GM19468 (cell line): ENCODE data around the gene SRSF7.
"Not testable (repeated sequence)": the region's sequence is repeated elsewhere in the genome, so short reads cannot be mapped to it uniquely, and the experiment has no call there.

Experiments
- ATAC-seq: cut with Tn5 transposase; IDR thresholded peaks from one replicate; pipeline ENCODE4 v1.9.1; 2021; ENCODE audit warnings: mild to moderate bottlenecking, moderate library complexity, moderate number of reproducible peaks; ENCODE audit not compliant: unreplicated experiment; ENCODE audit errors: extremely low read depth

SRSF7 gene

DNA sequence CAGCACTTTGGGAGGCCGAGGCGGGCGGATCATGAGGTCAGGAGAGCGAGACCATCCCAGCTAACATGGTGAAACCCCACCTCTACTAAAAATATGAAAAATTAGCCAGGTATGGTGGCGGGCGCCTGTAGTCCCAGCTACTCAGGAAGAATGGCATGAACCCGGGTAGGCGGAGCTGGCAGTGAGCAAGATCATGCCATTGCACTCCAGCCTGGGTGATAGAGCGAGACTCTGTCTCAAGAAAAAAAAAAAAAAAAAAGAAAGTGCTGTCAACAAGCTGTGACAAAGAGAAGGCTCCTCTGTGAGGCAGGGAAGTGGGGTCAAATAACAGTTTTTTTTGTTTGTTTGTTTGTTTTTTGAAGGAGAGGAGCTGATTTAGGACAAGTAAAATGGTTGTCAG is 42.7 kb downstream of the SRSF7 start:
- ATAC-seq: not testable (repeated sequence)

DNA sequence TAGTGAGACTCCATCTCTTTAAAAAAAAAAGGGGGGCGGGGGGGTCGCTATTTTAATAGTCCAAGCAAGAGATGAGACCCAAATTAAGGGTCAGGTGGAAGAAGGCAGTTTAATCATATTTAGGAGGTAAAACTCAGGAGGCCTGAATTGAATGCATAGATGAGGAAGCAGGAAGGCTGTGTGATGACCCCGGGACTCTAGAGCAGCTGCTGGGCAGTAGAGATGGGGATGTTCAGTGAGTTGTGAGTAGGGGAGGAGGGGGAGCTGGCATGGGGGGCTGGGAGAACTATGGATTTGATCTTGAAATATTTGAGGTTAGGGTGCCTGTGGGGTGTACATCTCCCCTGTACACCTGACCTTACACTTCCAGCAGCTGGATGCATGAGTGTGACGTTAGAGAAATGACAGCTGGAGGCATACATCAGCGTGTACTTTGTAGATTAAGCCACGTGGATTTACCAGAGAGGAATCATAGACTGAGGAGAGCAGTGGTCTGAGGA is 44.3 kb downstream of the SRSF7 start:
- ATAC-seq: no peak

DNA sequence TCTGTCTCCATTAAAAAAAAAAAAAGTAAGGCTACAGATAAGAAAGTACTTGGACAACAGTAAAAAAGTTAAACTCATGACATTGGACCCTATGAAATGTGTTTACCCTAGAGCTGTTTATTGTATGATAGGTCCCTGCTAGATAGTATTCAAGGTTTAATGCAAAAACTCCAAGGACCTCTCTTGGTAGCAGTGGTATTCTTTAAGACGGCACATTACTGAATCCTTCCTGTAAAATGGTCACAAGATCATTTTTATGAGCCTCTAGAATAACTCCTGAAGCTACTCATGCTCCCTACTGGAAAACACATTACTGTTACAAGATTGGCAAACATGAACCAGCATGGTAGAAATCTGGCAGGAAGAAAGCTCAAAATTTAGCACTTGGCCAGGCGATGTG is 46.5 kb downstream of the SRSF7 start:
- ATAC-seq: no peak

DNA sequence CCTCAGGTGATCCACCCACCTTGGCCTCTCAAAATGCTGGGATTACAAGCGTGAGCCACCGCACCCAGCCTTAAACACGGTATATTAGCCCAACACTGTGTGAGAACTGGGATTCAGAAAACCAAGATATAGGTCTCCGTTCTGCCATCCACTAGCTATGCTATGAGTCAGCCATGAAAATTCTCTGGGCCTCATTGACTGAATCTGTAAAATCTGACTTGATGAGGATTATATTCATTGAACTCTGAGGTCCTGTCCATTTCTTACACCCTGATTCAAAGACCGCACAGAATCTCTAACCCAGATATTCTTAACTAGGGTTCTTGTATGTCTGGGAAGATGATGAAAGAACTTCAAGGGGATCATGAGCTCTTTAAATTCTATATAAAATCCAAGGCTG is 47.8 kb downstream of the SRSF7 start:
- not testable (repeated sequence) for ATAC-seq

DNA sequence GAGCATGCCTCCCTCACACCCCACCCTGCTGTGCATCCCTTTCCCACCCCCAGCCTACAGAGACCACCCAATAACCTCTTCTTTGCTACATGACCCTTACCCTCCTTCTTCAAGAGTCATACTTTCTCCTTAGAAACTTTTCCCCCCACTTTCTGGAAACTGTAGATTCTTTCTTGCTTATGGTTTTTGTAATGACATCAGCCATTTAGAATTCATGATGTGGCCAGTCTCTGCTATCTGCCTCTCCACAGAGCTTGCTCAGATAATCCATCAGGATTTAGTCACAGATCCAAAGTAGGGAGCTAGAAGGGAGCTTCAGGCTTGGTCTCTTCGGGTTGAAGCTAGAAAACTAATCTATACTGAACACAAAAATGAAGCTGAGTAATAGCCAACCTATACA is 48.7 kb downstream of the SRSF7 start:
- no peak for ATAC-seq

DNA sequence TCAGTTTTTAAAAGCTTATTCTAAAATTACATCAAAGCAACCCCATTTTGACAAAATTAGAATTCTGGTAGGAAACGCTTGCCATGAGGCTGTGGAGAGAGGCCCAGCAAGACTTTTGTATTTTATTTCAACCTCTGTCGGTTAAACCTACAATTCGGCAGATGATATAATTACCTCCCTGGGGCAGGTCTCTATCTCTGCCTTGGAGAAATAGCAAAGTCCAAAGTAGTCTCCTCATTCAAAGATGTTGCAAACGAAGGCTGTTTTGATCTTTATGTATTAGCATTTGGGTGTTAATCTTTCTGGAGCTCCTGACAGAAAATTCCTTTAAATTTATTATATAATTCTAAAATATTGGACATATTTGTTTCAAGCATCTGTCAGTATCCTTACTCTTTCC is 49.6 kb downstream of the SRSF7 start:
- no peak for ATAC-seq

DNA sequence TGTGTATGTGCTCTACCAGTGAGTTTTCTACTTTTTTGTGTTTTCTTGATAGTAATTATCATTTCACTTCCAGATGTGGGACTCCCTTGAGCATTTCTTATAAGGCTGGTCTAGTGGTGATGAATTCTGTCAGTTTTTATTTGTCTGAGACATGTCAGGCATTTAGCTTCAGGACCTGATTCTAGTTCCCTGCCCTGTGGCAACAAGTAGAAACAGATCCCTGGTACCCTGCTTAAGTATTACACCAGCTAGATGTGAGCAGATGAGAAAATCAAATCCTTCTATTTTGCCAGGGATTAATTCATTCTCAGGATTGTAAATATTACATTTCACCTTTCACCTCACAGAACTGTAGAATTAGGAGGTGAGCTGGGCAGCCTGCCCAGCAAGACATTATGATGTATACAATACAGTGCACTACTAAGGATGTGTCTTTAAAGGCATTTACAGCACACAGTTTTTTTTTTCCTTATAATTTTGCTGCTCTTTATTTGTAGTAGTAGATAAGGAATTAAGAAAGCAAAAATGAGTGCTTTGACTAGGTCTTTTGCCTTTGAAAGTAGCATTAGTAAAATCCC is 50.2 kb downstream of the SRSF7 start:
- ATAC-seq: no peak

DNA sequence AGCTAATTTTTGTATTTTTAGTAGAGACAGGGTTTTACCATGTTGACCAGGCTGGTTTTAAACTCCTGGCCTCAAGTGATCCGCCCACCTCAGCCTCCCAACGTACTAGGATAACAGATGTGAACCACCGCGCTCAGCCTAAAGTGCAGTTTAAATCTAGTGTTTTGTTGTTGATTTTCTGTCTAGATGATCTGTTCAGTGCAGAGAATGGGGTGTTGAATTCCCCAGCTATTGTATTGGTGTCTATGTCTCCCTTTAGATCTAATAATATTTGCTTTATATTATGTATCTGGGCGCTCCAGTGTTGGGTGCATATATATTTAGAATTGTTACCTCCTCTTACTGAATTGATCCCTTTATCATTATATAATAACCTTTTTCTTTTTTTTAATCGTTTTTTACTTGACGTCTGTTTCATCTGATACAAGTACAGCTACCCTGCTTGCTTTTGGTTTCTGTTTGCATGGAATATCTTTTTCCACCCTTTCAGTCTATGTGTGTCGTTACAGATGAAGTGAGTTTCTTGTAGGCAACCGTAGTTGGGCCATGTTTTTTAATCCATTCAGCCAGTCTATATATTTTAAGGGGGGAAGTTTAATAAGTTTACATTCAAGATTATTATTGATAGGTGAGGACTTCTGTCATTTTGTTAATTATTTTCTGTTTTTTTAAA is 50.9 kb downstream of the SRSF7 start:
- no peak for ATAC-seq

DNA sequence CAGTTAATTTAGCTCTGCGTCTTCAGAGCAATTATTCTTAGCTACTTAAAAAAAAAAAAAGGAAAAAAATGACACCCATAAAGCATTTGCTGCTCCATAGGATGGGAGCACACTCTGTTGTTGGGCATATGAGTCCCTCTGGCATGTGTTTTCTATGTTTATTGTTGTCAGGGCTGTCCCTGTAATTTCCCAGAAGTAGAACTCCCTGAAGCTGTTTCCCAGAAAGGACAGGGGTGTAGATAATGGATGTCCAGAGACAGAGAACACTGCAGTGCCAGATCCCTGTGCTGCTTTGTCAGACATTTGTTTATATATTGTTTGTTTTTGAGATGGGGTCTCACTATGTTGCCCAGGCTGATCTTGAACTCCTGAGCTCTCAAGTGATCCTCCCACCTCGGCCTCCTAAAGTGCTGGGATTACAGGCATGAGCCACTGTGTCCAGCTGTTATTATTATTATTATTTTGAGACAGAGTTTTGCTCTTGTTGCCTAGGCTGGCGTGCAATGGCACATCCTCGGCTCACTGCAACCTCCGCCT is 52.6 kb downstream of the SRSF7 start:
- ATAC-seq: no peak

DNA sequence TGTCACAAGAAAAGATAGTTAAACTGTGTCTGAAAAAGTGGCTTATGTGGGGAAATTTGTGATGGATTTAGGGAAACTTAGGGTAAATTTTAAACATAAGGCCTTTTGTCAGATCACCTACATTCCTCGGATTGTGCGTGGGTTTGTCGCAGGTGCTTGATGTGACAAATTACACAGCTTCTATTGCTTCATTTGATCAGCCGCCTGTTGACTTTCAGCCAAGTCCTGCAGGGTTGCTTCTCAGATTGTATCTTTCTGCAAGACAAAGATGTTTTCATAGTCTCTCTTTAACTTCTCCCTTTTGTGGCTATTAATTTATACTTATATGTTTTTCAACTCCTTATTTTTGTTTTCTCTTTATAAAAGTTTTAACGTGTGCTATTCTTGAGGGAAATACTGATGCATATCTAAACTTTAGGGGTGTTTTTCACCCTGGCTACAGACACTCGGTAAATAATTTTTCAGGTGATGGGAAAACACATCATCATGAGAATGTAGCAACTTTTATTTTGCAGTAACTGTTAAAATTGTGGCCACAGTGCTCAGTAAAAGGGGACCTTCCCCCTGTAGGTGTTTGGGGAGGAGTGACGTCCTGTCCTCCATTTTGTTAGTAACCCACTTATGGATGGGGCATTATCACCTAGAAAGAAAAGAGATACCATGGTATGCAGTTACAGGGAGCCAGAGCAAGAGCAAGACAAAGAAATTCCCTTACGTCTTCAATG is 53.9 kb downstream of the SRSF7 start:
- no peak for ATAC-seq
